Calu3 (cell line): ENCODE results near the gene TBCA. TPM values are rescaled to one million over a fixed set of nuclear protein-coding genes. Genes with fewer than 3 reads are reported as not detected.
A peak's percentile ranks its signal among the peaks of the same experiment; 100 is the strongest.

Experiments used
- BruUV-seq: library from RNA; stranded (reverse); fragments of 400-500 nt; replicated peaks from 2 replicates; lab custom pipeline; 2021; lab: Mats Ljungman, UMichigan
- CTCF ChIA-PET: fragments of 300-600 bp; sonication (Branson Sonifier 250); formaldehyde crosslinking; loops from one replicate; lab custom pipeline; 2022; ENCODE audit warnings: antibody characterized with exemption; lab: Charles Lee
- DNase-seq: peaks from one replicate; pipeline ENCODE4 v3.0.0; 2022
- H3K27ac Mint-ChIP-seq: one replicate; pipeline ENCODE4 v1.8.0; 2022; ENCODE audit warnings: mixed read lengths; ENCODE audit not compliant: unreplicated experiment
- H3K27me3 Mint-ChIP-seq: one replicate; pipeline ENCODE4 v1.8.0; 2022; ENCODE audit warnings: mixed read lengths; ENCODE audit not compliant: unreplicated experiment
- H3K36me3 Mint-ChIP-seq: one replicate; pipeline ENCODE4 v1.8.0; 2022; ENCODE audit warnings: mild to moderate bottlenecking, moderate library complexity, mixed read lengths; ENCODE audit not compliant: insufficient read depth, unreplicated experiment
- H3K4me1 Mint-ChIP-seq: one replicate; pipeline ENCODE4 v1.8.0; 2022; ENCODE audit warnings: mild to moderate bottlenecking, low read depth, mixed read lengths; ENCODE audit not compliant: unreplicated experiment
- H3K4me3 Mint-ChIP-seq: one replicate; pipeline ENCODE4 v1.8.0; 2022; ENCODE audit warnings: mild to moderate bottlenecking, low read depth, moderate library complexity, mixed read lengths; ENCODE audit not compliant: unreplicated experiment
- H3K9me3 Mint-ChIP-seq: one replicate; pipeline ENCODE4 v1.8.0; 2022; ENCODE audit warnings: low read depth, mixed read lengths; ENCODE audit not compliant: unreplicated experiment
- CTCF ChIP-seq: fragments of 200-600 bp; IDR thresholded peaks from one replicate; pipeline ENCODE4 v1.8.0; 2022; ENCODE audit warnings: antibody characterized with exemption; ENCODE audit not compliant: unreplicated experiment
- intact Hi-C: fragments of 100-400 bp; cut with micrococcal nuclease; formaldehyde crosslinking; loops from one replicate; pipeline ENCODE4 v1.10.0; 2022; ENCODE audit not compliant: unreplicated experiment
- total RNA-seq: library from RNA; stranded (reverse); gene quantifications from 2 replicates; pipeline ENCODE4 v1.2.3, GENCODE V29; 2022

Gene TBCA
- total RNA-seq, 1 experiment from 2014 or later: 310 TPM

GRCh38 chr5:77774981-77775789, 954 bp downstream of the TBCA start:
- CTCF ChIA-PET: no interaction called here
- Mint-ChIP-seq H3K27ac (peak overlapping the region; percentile 93), H3K27me3 (no peaks in the 10 kb centered on the region), H3K4me3 (peak overlapping the region; percentile 99), H3K4me1 (peaks cover 56% of the 10 kb centered on the region), H3K9me3 (peaks cover 5% of the 10 kb centered on the region), H3K36me3 (peaks cover 50% of the 10 kb centered on the region)
- intact Hi-C loops: no loop called here
- no peak for DNase-seq
- BruUV-seq: no TSS peak
- TF ChIP-seq CTCF: no peak

GRCh38 chr5:77773734-77774280, 2.3 kb downstream of the TBCA start:
- no TSS peak for BruUV-seq
- DNase-seq: no peak
- intact Hi-C loops: no loop called here
- Mint-ChIP-seq H3K27ac (peak overlapping the region; percentile 93), H3K9me3 (peaks cover 5% of the 10 kb centered on the region), H3K4me3 (peak overlapping the region; percentile 99), H3K27me3 (no peaks in the 10 kb centered on the region), H3K4me1 (peaks cover 56% of the 10 kb centered on the region), H3K36me3 (peaks cover 53% of the 10 kb centered on the region)
- CTCF ChIA-PET: no interaction called here
- no peak for TF ChIP-seq CTCF

- TF ChIP-seq CTCF: no peak
- H3K27ac Mint-ChIP-seq: no peak overlapping the region
- H3K9me3 Mint-ChIP-seq: peaks cover 5% of the 10 kb centered on the region
- peaks cover 50% of the 10 kb centered on the region for H3K4me1 Mint-ChIP-seq
- intact Hi-C loops: no loop called here
- CTCF ChIA-PET: no interaction called here
- no peaks in the 10 kb centered on the region for H3K27me3 Mint-ChIP-seq
- H3K4me3 Mint-ChIP-seq: no peak overlapping the region
- peaks cover 54% of the 10 kb centered on the region for H3K36me3 Mint-ChIP-seq
- no peak for DNase-seq
- no TSS peak for BruUV-seq
Observed at GRCh38 chr5:77772729-77773128, 3.4 kb downstream of the TBCA start.

GRCh38 chr5:77771452-77771851, 4.7 kb downstream of the TBCA start:
- TF ChIP-seq CTCF: no peak
- BruUV-seq: no TSS peak
- DNase-seq: no peak
- intact Hi-C loops: no loop called here
- Mint-ChIP-seq H3K4me3 (peak overlapping the region; percentile 13), H3K9me3 (peaks cover 5% of the 10 kb centered on the region), H3K4me1 (peaks cover 48% of the 10 kb centered on the region), H3K27ac (peak overlapping the region; percentile 62), H3K27me3 (no peaks in the 10 kb centered on the region), H3K36me3 (peaks cover 55% of the 10 kb centered on the region)
- CTCF ChIA-PET: no interaction called here
